Heart left ventricle (tissue), 16 donors: ENCODE data around the gene TNS1. TPM values are rescaled to one million over a fixed set of nuclear protein-coding genes. Genes with fewer than 3 reads are reported as not detected.

ENCODE experiments used
- ATAC-seq, 4 donors: fragments of 200-7000 bp; cut with Tn5 transposase; one replicate each; pipeline ENCODE4 v1.9.1; 2020 to 2022; ENCODE audit warnings: moderate library complexity in 4 of 4, mild to moderate bottlenecking in 3 of 4, moderate number of reproducible peaks in 1 of 4
- DNase-seq, 5 donors: peaks; one replicate each; pipeline ENCODE4 v3.0.0-alpha.2; 2020
- H3K27ac ChIP-seq, 12 donors: fragments of 200-600 bp; sonication (generic) in 4 of 12; one replicate each; pipeline versions ENCODE4 v1.5.0 to v1.8.0; 2016 to 2022; ENCODE audit warnings: mild to moderate bottlenecking in 2 of 12
- H3K27me3 ChIP-seq, 9 donors: fragments of 200-600 bp; sonication (generic) in 2 of 9; one replicate each; pipeline versions ENCODE4 v1.5.1 to v1.8.0; 2016 to 2022; ENCODE audit warnings: mild to moderate bottlenecking in 3 of 9
- H3K36me3 ChIP-seq, 9 donors: fragments of 200-600 bp; sonication (generic) in 2 of 9; one replicate each; pipeline versions ENCODE4 v1.5.0 to v1.8.0; 2018 to 2022; ENCODE audit warnings: mild to moderate bottlenecking in 2 of 9
- H3K4me1 ChIP-seq, 12 donors: fragments of 200-600 bp; sonication (generic) in 4 of 12; one replicate each; pipeline versions ENCODE4 v1.5.0 to v1.8.0; 2016 to 2022; ENCODE audit warnings: mild to moderate bottlenecking in 3 of 12
- H3K4me3 ChIP-seq, 12 donors: fragments of 200-600 bp; sonication (generic) in 4 of 12; one replicate each; pipeline versions ENCODE4 v1.5.0 to v1.8.0; 2017 to 2022; ENCODE audit warnings: mild to moderate bottlenecking in 9 of 12, moderate library complexity in 4 of 12
- H3K9me3 ChIP-seq, 12 donors: fragments of 200-600 bp; sonication (generic) in 4 of 12; one replicate each; pipeline versions ENCODE4 v1.5.0 to v1.8.0; 2016 to 2022; ENCODE audit warnings: mild to moderate bottlenecking in 1 of 12
- CTCF ChIP-seq, 12 donors: fragments of 200-600 bp; sonication (generic) in 4 of 12; IDR thresholded peaks; one replicate each; pipeline versions ENCODE4 v1.5.0 to v1.8.0; 2018 to 2022; ENCODE audit warnings: antibody characterized with exemption in 12 of 12, mild to moderate bottlenecking in 5 of 12
- POLR2A ChIP-seq, 2 donors: fragments of 450-650 bp; IDR thresholded peaks; one replicate each; pipeline ENCODE4 v1.6.1; 2017; ENCODE audit warnings: antibody characterized with exemption in 2 of 2, mild to moderate bottlenecking in 2 of 2, moderate library complexity in 2 of 2
- WGBS, 4 donors: extraction: QIAGEN DNeasy Blood & Tissue Kit in 2 of 4; methylation state at CpG; one replicate each; pipeline versions ENCODE4 v1.1.5 to v1.1.7; 2013 to 2018; 5-methylcytosine and 5-hydroxymethylcytosine counted together
- intact Hi-C, 10 donors: fragments of 100-400 bp; cut with DNase I; formaldehyde crosslinking; loops; one replicate each; pipeline versions ENCODE4 v1.11.1 to v1.14.2; 2022
- polyA plus RNA-seq, 2 donors: library from polyadenylated mRNA; stranded (reverse); fragments of 200-250 nt; gene quantifications; one replicate each; pipeline ENCODE4 v1.2.3, GENCODE V29; 2013
- total RNA-seq, 9 donors: library from RNA; depleted of rRNA in 2 of 9; stranded (reverse); fragments of >200 nt in 2 of 9; fragmentation: NEBNext Ultra II Directional in 3 of 9; extraction: Animal tissue kit (Norgen Biotek cat#: 25700) in 3 of 9; gene quantifications; one replicate each; pipeline versions ENCODE4 v1.1.0 to v1.2.4, GENCODE V29; 2016 to 2023
- donor health status: ischemic (EF 13 %, LVEDD 7.1; RV severe dilation, severe dysfunction).
- donor health status: healthy with polysubstance abuse.
- donor health status: DM: no; HTN: yes; CAD: no.
- donor health status: DM: no; HTN: no; CAD: no.
- donor health status: ischemic (EF 25% LVEDD 6.9; RV normal size, moderate dysfunction).
- donor health status: ischemic (EF 25% LVEDD 5.7; RV mildly dilated, moderate dysfunction).
- donor health status: healthy.
- donor health status: DM: yes; HTN: yes; CAD: no.
- donor health status: ischemic (EF 35%, LVEDD 5.7; RV mildly dilated, moderate dysfunction).
- donor health status: nonischemic (EF 11% LVEDD 7.7; RV severe dilation, severe dysfunction).
- donor health status: DM: yes; HTN: yes; CAD: no.
- donor health status: PGD.
- donor health status: ischemic (EF 29% LVEDD 5.4; RV normal size, mild dysfunction).
- donor health status: nonischemic (EF 23%, LVEDD 6.1; RV moderate dilation, normal function).

The TNS1 gene
- total and polyA plus RNA-seq, 11 donors, result 243 to 899 (median 669) TPM

- DNase-seq, result peak in 2 of 5 donors; percentile 35 to 61
- H3K4me1 ChIP-seq, result peaks cover 22 to 92% (median 83%) of the 10 kb centered on the region in 12 donors
- H3K4me3 ChIP-seq, result peak overlapping the region; percentile 56 to 95 (median 82)
- peaks cover 0 to 6% (median 0%) of the 10 kb centered on the region in 9 donors for H3K36me3 ChIP-seq
- TF ChIP-seq CTCF (IDR thresholded peaks at IDR 0.05) (no peak), POLR2A (IDR thresholded peaks at IDR 0.05) (no peak)
- no peaks in the 10 kb centered on the region for H3K9me3 ChIP-seq
- 25 to 36% (median 29%) methylated on average over 12 to 13 of the region's 13 CpGs for WGBS, 4 donors
- intact Hi-C loops, result loop anchor here in 7 of 10 donors (2.0 to 5.0 kb wide), 6 partner anchors 38 to 153 kb away; no protein-coding TSS in a partner anchor
- H3K27ac ChIP-seq, result peak overlapping the region; percentile 92 to 99 (median 96)
- ATAC-seq, result no peak
- no peaks in the 10 kb centered on the region for H3K27me3 ChIP-seq
Measured at GRCh38 chr2:217940261-217941220, 62.3 kb downstream of the TNS1 start.

GRCh38 chr2:217939629-217940245 is 63.1 kb downstream of the TNS1 start:
- peak in 2 of 4 donors; percentile 1 to 3 for ATAC-seq
- Histone ChIP-seq H3K9me3 (no peaks in the 10 kb centered on the region), H3K4me3 (peak overlapping the region; percentile 56 to 95 (median 82)), H3K36me3 (peaks cover 0 to 6% (median 0%) of the 10 kb centered on the region in 9 donors), H3K4me1 (peaks cover 30 to 97% (median 83%) of the 10 kb centered on the region in 12 donors), H3K27ac (peak overlapping the region; percentile 92 to 99 (median 96)), H3K27me3 (no peaks in the 10 kb centered on the region)
- WGBS, 4 donors, result 13 to 33% (median 32%) methylated on average over 5 to 7 of the region's 7 CpGs
- intact Hi-C loops, result loop anchor here in 9 of 10 donors (2.0 to 10.0 kb wide), 8 partner anchors 37 to 152 kb away; no protein-coding TSS in a partner anchor
- peak; percentile 68 to 73 (median 71) for DNase-seq
- TF ChIP-seq CTCF (IDR thresholded peaks at IDR 0.05) (no peak), POLR2A (IDR thresholded peaks at IDR 0.05) (peak in 1 of 2 donors; percentile 32)

GRCh38 chr2:217939220-217939619 is 63.6 kb downstream of the TNS1 start:
- peak overlapping the region in 10 of 12 donors; percentile 66 to 95 (median 82) for H3K4me3 ChIP-seq
- peaks cover 0 to 6% (median 0%) of the 10 kb centered on the region in 9 donors for H3K36me3 ChIP-seq
- TF ChIP-seq CTCF (IDR thresholded peaks at IDR 0.05) (no peak), POLR2A (IDR thresholded peaks at IDR 0.05) (no peak)
- ATAC-seq, result no peak
- WGBS, 4 donors, result 80 to 85% (median 84%) methylated on average over 3 of the region's 3 CpGs
- no peaks in the 10 kb centered on the region for H3K9me3 ChIP-seq
- peak in 3 of 5 donors; percentile 19 to 28 (median 23) for DNase-seq
- intact Hi-C loops, result loop anchor here in 5 of 10 donors (2.0 to 10.0 kb wide), 3 partner anchors 36 to 46 kb away; no protein-coding TSS in a partner anchor
- H3K27ac ChIP-seq, result peak overlapping the region; percentile 92 to 99 (median 96)
- H3K4me1 ChIP-seq, result peaks cover 30 to 97% (median 83%) of the 10 kb centered on the region in 12 donors
- no peaks in the 10 kb centered on the region for H3K27me3 ChIP-seq
